ENCODE results near the gene C22orf31.

DNA sequence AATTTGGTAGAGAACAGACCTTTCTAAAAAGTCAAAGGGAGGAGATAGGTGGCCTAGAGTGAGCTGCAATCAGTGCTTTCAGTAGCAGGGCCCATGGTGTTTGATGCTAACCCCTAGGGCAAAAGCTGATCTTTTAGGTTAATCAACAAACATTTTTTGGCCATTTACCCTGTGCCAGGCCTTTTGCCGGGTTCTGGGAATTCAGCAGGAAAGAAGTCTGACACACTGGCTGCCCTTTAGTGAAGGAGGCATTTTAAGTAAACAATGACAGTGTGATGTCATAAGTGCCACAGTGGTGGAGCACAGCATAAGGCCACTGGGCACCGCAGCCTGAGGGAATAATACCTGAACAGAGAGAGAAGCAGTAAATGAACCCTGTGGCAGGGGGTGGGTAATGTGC lies 29.0 kb downstream of the C22orf31 start:
- TF ChIP-seq POLR2A (IDR thresholded peaks at IDR 0.05; ENCODE audit: low read depth, low read length): no peak
- TF ChIP-seq POLR2AphosphoS5 (IDR thresholded peaks at IDR 0.05; ENCODE audit: low read depth, low read length): no peak
- TF ChIP-seq TAF1 (IDR thresholded peaks at IDR 0.05; ENCODE audit: low read depth, low read length): no peak

All from GM12891 (cell line).